ENCODE data around the gene MYH7. TPM values are rescaled to one million over a fixed set of nuclear protein-coding genes. Genes with fewer than 3 reads are reported as not detected.
"Not testable (repeated sequence)": the region's sequence is repeated elsewhere in the genome, so short reads cannot be mapped to it uniquely, and the experiment has no call there.

Gene MYH7
- polyA plus RNA-seq, 2 of the 4 experiments (the other 2 are of a cell fraction), result not detected

- Histone ChIP-seq H3K4me3 (no peak overlapping the region), H3K4me1 (no peaks in the 10 kb centered on the region), H3K4me2 (no peak overlapping the region), H3K27ac (no peak overlapping the region), H3K9me3 (no peaks in the 10 kb centered on the region)
- no peak for DNase-seq (ENCODE audit: low read depth in 1 of 2, low spot score in 1 of 2)
- ChIA-PET POLR2A (no interaction called here), CTCF (interaction anchor here (0.8 to 1.5 kb wide), 4 partner anchors 9 to 130 kb away, joined by 3 to 4 read pairs (median 4); no protein-coding TSS in a partner anchor)
- no peak for FAIRE-seq
- TF ChIP-seq EHF (CRISPR knock-in tag; IDR thresholded peaks at IDR 0.05), result no peak
- TF ChIP-seq PHF8 (IDR thresholded peaks at IDR 0.05; ENCODE audit: borderline replicate concordance, low read depth), result no peak
- TF ChIP-seq CTCF (IDR thresholded peaks at IDR 0.05), result no peak
- TF ChIP-seq NR3C1 (IDR thresholded peaks at IDR 0.05), result no peak
- TF ChIP-seq JUNB (IDR thresholded peaks at IDR 0.05), result no peak
- no peak for TF ChIP-seq ZC3H11A (IDR thresholded peaks at IDR 0.05)
- no peak for TF ChIP-seq FOSB (CRISPR knock-in tag; IDR thresholded peaks at IDR 0.05)
- no peak for TF ChIP-seq BCL3 (IDR thresholded peaks at IDR 0.05)
- TF ChIP-seq HOXB13 (CRISPR knock-in tag; IDR thresholded peaks at IDR 0.05; ENCODE audit: low read depth), result no peak
- no peak for TF ChIP-seq KDM1A (IDR thresholded peaks at IDR 0.05; ENCODE audit: low read depth)
- TF ChIP-seq POLR2A (IDR thresholded peaks at IDR 0.05; ENCODE audit: low read length), result no peak
- WGBS (ENCODE audit: missing lambda C conversion rate), result 2% methylated on average over 8 of the region's 10 CpGs
- ATAC-seq, result no peak
Measured at GRCh38 chr14:23430016-23430722, 5.3 kb downstream of the MYH7 start.

GRCh38 chr14:23428686-23429495 is 6.6 kb downstream of the MYH7 start:
- ChIA-PET CTCF (interaction anchor here (1.2 to 1.5 kb wide), 2 partner anchors 14 to 131 kb away, joined by 3 to 4 read pairs; no protein-coding TSS in a partner anchor), POLR2A (no interaction called here)
- H3K27ac ChIP-seq, result no peak overlapping the region
- DNase-seq (ENCODE audit: low read depth in 1 of 2, low spot score in 1 of 2) (no peak), ATAC-seq (no peak), FAIRE-seq (no peak)
- H3K9me3 ChIP-seq, result no peaks in the 10 kb centered on the region
- no peak overlapping the region for H3K4me3 ChIP-seq
- H3K4me2 ChIP-seq, result no peak overlapping the region
- 26% methylated on average over 13 of the region's 13 CpGs for WGBS (ENCODE audit: missing lambda C conversion rate)
- no peaks in the 10 kb centered on the region for H3K4me1 ChIP-seq
- no peak for TF ChIP-seq KDM5A (IDR thresholded peaks at IDR 0.05)
- no peak for TF ChIP-seq ZFP36 (IDR thresholded peaks at IDR 0.05; ENCODE audit: borderline replicate concordance, partially characterized antibody)
- TF ChIP-seq REST (IDR thresholded peaks at IDR 0.05), result no peak
- no peak for TF ChIP-seq PHF8 (IDR thresholded peaks at IDR 0.05; ENCODE audit: borderline replicate concordance, low read depth)
- no peak for TF ChIP-seq USF2 (IDR thresholded peaks at IDR 0.05)
- TF ChIP-seq CHD2 (IDR thresholded peaks at IDR 0.05; ENCODE audit: low read length, partially characterized antibody), result no peak
- TF ChIP-seq MAZ (IDR thresholded peaks at IDR 0.05; ENCODE audit: borderline replicate concordance, low read depth, low read length), result no peak
- TF ChIP-seq NPAS2 (CRISPR knock-in tag; IDR thresholded peaks at IDR 0.05; ENCODE audit: borderline replicate concordance), result no peak
- no peak for TF ChIP-seq ESRRA (IDR thresholded peaks at IDR 0.05; ENCODE audit: borderline replicate concordance, low read length)

GRCh38 chr14:23425798-23426197 is 9.7 kb downstream of the MYH7 start:
- POLR2A ChIA-PET; ATAC-seq; H3K4me2 ChIP-seq; H3K4me3 ChIP-seq; H3K9me3 ChIP-seq; DNase-seq (ENCODE audit: low read depth in 1 of 2, low spot score in 1 of 2); H3K4me1 ChIP-seq; FAIRE-seq; H3K27ac ChIP-seq: not testable (repeated sequence)
- CTCF ChIA-PET, result interaction anchor here (2.0 to 2.2 kb wide), 2 partner anchors 43 to 46 kb away, joined by 5 to 9 read pairs; no protein-coding TSS in a partner anchor
- WGBS (ENCODE audit: missing lambda C conversion rate), result 68% methylated on average over 6 of the region's 6 CpGs

Measured in A549 (cell line).